Umbilical cord (tissue), 2 donors: ENCODE data around the gene KSR2. TPM values are rescaled to one million over a fixed set of nuclear protein-coding genes. Genes with fewer than 3 reads are reported as not detected.

Source experiments
- DNase-seq: peaks from one replicate; pipeline ENCODE4 v3.0.0-alpha.2; 2015; ENCODE audit warnings: low spot score
- total RNA-seq: library from RNA; depleted of rRNA; stranded (reverse); fragments of >200 nt; gene quantifications from one replicate; pipeline ENCODE4 v1.2.3, GENCODE V29; 2014; ENCODE audit warnings: low replicate concordance; ENCODE audit not compliant: insufficient read depth

The KSR2 gene
- total RNA-seq, 1 donor from 2014 or later: 0.72 TPM

- no peak for DNase-seq
Measured at GRCh38 chr12:117409286-117409685, 559.5 kb downstream of the KSR2 start.

- peak; percentile 92 for DNase-seq
Measured at GRCh38 chr12:117408161-117408791, 560.5 kb downstream of the KSR2 start.

GRCh38 chr12:117404940-117405339, 563.9 kb downstream of the KSR2 start:
- no peak for DNase-seq

GRCh38 chr12:117404203-117404853, 564.5 kb downstream of the KSR2 start:
- no peak for DNase-seq

- no peak for DNase-seq
Measured at GRCh38 chr12:117403586-117404139, 565.1 kb downstream of the KSR2 start.

Other genes starting within 250 kb of the KSR2 start
- gene RFC5, start 47.7 kb upstream of the KSR2 start, total RNA-seq: 13.2 TPM
- gene WSB2, start 92.2 kb upstream of the KSR2 start, total RNA-seq: 68.4 TPM
- gene VSIG10, start 135.0 kb upstream of the KSR2 start, total RNA-seq: 12.0 TPM
- 136 TPM for gene PEBP1, start 167.1 kb upstream of the KSR2 start, total RNA-seq